ENCODE measurements around the gene RHO.
A peak's percentile ranks its signal among the peaks of the same experiment; 100 is the strongest.

The RHO gene

DNA sequence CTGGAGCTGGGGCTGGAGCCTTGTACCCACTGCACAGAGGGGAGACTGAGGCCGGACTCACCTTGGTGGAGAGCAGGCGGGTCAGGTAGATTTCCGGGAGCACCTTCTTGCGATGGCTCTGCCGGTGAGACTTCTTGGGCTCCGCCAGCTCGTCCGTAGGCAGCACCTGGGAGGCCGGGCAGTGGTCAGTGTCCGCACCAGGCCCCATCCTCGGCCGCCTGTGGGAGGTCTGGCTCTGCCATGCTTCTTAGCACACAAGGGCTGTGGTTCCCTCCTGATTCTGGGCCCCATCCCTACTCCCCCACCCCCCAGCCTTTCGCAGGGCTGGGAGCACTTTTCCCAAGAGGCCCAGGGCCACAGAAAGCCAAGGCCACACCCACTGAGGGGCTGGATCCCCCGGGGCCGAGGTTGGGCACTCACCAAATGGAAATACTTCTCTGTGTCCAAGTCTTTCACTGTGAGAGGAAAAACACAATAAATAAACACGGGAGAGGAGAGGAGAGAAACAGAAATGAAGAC lies 31.9 kb downstream of the RHO start:
- no peak for DNase-seq (ENCODE audit: low read depth)

DNA sequence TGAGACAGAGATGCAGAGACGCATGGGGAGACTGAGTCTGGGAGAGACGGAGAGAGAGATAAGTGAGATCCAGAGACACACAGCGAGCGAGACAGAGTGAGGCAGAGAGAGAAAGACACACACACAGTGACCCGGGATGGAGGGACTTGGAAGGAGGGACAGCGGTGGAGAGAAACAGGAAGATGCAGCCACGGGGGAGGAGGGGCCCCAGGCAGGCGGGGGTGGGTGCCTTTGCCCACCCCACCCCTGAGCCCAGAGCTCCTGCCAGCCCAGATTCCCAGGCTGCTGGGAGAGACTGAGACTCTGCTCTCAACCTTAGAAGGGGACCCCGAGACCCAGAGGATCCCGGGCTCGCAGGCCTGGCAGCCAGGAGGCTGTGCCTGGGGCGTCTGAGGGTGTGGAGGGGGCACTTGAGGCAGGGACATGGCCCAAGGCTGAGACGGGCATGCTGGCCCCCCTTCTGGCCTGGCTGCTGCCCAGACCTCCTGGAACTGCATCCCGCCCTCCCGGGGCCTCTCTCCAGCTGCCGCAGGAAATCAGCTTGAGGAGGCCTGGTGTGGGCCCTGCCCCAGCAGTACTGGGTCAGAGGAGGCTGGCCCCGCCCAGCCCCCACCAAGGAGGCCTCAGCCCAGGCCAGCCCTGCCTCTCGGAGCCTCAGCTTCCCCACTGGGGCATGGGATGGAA lies 32.6 kb downstream of the RHO start:
- DNase-seq (ENCODE audit: low read depth), result no peak

DNA sequence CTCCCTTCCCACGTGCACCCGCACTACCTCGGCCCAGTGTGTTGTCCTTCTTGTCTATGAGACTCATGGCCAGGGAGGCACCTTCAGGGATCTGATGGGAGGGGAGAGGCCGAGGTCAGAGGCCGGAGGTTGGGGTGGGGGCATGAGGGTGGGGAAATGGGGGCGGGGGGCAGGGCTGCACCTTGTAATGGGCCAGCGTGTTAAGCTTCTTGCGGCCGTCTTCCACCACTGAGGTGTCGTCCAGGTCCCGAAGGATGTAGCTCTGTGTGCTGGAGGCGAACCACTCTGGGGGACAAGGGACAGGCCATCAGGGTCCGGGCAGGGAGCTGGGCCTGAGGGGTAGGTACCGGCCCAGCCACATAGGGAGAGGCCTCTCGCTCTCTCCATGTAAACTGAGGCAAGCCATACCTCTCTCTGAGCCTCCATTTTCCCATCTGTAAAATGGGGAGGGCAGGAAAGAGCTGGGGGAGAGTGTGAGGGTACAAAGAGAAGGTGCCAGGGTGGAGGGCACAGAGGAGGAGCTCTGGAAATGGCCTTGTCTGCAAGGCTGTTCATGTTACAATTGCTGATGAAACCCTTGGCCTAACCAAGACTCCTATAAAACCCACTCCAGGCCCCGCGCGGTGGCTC lies 33.3 kb downstream of the RHO start:
- DNase-seq (ENCODE audit: low read depth), result no peak

DNA sequence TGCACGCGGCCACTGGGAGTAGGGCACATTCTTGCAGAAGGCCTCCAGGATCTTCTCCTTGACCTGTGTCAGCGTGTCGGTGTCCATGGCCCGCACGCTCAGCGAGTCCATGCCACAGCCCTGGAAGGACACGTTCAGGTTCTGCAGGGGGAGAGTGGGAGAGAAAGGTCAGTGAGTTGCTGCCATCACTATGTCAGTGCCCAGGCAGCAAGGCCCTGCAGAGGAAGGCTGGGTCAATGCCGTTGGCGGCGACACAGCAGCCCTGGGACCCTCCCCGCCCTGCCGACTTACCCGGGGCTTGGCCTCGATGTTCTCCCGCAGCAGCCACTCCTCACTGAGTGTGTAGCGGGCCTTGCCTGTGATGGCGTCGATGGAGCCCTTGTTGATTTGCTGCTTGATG lies 34.4 kb downstream of the RHO start:
- no peak for DNase-seq (ENCODE audit: low read depth)

DNA sequence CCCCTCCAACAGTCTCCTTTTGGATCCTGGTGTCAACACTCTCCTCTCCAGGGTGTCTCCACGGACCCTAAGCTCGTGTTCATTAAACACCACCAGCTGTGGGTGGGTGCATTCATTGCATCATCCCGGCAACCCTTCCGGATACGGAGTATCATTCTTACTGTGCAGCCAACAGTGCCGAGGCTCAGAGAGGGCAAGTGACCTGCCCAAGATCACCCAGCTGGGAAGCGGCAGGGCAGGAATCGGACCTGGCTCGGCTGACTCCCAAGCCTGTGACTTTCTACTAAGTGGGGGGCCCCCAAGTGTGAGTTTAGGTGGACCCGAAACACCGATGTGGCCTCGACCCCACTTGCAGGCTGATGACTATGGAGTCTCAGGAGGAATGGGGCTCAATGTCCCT lies 34.9 kb downstream of the RHO start:
- no peak for DNase-seq (ENCODE audit: low read depth)

DNA sequence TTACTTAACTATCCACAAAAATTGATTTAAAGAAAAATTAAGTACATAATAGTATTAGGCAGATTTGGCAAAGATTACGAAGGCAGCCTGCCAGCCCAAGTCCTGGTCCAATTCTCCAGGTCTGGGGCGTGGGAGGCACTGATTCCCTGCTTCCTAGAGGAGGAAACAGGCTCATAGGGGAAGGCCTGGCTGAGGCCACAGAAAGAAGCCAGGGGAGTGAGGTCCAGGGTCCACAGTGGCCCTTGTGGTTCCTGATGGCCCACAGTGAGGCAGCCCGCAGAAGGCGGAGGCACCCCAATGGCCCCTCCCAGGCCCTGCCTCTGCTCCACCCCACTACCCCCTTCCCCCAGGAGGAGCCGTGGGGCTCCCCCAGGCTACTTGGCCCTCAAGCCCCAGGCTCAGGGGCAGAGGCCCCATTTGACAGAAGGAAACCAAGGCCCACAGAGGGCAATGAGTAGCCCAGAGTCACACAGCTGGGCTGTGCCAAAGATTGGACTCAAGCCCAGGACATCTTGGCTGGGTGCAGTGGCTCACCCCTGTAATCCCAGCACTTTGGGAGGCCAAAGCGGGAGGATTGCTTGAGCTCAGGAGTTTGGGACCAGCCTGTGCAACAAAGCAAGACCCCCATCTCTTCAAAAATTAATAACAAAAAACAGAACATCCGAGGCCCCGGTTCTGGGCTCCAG lies 35.6 kb downstream of the RHO start:
- DNase-seq (ENCODE audit: low read depth), result no peak

DNA sequence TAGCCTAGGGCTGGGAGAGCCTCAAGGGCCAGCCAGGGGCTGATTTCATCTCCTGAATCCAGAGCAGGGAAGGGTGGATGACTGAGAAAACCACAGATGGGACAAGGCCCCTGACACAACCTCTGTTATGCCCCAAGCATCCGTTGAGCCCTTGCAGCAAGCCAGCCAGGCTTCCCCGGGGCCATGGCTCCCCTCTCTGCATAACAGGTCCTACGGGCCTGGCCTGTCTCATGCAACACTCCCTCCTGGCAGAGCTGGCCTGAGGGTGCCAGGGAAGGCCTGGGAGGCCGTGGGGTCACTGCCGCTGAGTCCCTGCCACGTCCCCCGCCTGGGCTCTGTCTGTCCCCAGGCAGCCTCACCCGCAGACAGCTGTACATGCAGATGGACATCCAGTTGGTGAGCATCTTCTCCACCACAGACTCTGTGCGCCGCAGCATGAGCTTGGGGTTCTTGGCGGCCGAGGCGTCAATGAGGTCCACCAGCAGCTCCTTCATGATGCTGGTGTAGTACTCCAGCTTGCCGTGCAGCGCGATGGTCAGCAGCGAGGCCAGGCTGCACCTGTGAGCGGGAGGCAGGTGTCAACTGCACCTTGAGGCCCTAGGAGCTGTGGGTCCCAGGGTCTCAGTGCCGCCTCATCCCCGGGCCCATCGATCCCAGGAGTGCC lies 36.7 kb downstream of the RHO start:
- no peak for DNase-seq (ENCODE audit: low read depth)

DNA sequence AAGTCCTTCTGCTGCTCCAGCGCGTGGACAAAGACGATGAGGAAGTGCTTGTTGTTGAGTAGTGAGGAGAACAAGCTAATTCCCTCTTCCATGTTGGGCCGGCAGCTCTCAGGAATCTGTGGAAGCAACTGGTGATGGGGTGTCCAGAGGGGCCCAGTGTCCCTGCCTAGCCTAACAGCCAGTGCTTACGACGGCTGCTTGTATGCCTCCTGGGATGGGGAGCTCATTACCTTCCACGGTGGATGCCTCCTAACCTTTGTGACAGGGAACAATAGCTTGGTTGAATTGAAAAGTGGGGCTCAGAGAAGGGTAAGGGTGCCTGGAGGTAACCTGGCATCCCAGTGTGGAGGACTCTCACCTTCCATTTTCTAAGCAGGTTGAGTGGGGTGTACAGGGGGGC lies 37.5 kb downstream of the RHO start:
- no peak for DNase-seq (ENCODE audit: low read depth)

DNA sequence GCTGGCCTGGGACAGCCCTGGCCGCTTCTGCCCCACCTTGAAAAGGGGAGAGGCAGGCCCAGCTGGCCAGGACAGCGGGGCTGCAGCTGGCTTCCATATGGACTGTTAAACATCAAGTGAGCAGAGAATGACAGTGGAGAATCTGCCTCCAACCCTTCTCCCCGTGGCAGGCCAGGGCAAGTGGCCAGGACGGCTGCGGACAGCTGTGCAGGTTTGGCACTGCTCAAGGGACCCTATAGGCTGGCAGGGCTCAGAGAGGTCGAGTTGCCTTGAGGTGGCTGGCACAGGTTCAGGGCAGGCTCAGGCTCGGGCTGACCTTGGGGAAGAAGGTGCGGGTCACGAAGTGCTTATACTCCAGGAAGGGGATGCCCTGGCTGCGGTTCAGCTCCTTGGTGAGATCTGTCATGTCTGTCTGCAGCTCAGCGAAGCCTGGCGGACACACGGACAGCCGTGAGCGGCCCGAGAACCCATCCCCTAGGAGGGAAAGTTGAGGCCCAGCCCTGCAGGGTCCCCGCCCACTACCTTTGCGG lies 38.8 kb downstream of the RHO start:
- DNase-seq (ENCODE audit: low read depth), result no peak

DNA sequence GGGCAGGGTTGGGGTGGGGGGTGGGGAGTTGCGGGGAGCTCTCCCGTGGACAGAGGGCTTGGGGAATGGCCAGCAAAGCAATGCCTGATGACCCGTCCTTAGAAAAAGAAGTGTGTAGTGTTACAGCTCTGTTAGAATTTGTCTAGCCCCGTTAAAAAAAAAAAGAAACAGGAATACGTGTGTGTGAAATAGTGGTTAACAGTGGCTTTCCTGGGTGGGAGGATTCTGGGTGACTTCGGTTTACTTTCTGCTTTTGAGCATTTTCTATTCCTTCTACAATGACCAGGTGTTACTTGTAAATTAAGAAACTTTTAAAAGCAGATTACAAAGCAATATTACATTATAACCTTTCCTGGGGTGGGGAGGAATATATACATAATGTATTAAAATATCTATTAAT lies 39.5 kb downstream of the RHO start:
- no peak for DNase-seq (ENCODE audit: low read depth)

DNA sequence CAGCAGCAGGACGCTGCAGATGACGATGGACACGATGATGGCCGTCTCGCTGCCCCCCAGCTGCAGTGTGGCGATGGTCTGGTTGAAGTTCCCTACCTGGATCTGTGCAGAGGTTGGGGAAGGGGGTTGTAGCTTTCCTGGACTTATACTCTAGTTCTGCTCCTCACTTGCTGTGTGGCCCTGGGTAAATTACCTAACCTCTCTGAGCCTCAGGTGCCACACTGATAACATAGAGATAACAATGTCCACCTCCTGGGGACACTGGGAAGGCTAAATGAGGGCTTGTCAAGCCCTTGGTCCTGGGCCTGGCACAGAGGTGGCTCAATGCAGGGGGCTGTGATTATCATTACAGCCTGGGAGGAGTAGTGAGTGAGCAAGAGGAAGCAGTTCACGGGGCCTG lies 41.4 kb downstream of the RHO start:
- DNase-seq (ENCODE audit: low read depth), result no peak

DNA sequence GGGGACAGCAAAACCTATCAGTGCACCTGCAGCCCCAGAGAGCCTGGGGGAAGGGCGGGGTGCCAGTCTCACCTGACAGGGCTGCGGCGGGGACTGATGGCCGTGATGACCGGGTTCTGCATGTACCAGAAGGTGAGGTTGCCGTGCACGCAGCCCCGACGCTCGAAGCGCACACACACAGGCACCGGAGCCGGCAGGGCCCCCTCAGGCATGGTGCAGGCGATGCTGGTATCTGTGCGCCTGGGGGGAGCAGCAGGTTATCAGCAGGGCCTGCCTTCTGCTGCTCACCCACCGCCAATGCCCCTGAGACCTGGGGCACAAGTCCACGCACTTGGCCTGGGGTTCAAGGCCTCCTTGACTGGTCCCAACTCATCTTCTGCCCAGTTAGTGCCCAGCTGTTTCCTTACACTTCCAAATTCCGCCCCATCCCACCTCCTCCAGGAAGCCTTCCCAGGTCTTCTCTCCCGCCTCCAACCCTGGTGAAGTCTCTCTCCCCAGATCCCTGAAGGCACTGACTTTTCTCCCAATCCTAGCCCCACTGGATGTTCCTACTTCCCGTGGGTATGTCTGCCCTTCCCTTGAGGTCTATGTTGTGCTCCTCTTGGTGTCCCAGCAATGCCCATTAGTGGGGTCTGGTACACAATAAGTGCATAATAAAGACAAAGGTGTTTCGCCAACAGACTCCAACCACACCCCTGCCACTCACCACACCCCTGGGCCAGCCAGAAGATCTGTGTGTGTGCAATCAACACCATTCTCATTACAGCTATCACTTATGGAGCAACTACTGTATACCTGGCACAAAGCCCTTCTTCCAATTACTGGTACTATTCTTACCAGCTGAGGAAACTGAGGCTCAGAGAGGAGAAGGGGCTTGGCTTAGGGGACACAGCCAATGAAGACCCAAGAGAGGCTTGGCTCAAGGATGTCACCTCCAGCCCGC lies 43.4 kb downstream of the RHO start:
- DNase-seq (ENCODE audit: low read depth), result no peak

DNA sequence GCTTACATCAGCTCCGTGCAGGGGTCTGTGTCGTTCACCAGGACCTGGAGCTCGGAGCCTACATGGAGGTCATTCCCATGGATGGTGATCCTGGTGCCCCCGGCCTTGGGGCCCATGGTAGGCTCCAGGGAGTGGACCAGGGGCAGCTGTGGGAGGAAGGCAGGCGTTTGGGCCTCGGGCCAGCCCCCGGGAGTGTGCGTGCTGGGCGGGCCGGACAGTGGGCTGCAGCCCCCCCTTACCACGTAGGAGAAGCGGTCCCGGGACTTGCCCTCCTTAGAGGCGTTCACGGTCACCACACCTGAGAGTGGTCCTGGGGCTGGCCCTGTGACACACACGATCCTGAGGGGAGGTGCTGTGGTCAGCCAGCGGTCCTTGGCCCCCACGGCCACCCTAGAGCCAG lies 44.2 kb downstream of the RHO start:
- no peak for DNase-seq (ENCODE audit: low read depth)

DNA sequence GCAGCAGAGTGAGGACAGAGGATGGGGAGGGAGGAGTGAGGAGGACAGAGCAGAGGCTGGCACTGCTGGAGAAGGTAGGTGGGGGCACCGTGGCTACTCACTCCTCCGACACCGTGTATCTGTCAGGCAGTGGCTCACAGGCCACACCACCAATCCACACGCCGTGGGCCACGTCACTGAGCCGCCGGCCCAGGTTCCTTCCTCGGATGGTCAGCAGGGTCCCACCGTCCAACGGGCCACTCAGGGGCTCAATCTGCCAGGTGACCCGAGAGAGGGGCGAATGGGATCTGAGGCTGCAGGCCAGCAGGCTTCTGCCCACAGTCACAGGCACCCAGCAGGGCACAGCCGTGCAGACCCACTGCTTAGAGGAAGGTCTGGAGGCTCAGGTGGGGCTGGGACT lies 45.1 kb downstream of the RHO start:
- DNase-seq (ENCODE audit: low read depth), result no peak

DNA sequence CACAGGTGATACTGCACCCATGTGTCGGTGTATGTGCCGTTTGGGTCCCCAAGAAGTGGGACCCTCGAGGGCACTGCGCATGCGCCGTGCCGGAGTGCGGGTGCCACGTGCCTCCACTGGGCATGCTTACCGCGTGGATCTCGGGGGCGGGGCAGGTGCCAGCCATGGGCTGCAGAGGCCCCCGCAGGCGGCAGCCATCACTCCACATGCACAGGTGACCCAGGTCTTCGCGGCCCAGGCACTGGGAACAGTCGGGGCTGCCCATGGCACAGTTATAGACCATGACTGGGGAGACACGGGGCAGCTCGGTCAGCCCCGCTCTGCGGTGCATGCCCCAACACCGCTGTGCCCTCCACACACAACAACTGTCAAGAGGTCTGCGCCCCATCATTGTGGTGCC lies 45.8 kb downstream of the RHO start:
- no peak for DNase-seq (ENCODE audit: low read depth)

DNA sequence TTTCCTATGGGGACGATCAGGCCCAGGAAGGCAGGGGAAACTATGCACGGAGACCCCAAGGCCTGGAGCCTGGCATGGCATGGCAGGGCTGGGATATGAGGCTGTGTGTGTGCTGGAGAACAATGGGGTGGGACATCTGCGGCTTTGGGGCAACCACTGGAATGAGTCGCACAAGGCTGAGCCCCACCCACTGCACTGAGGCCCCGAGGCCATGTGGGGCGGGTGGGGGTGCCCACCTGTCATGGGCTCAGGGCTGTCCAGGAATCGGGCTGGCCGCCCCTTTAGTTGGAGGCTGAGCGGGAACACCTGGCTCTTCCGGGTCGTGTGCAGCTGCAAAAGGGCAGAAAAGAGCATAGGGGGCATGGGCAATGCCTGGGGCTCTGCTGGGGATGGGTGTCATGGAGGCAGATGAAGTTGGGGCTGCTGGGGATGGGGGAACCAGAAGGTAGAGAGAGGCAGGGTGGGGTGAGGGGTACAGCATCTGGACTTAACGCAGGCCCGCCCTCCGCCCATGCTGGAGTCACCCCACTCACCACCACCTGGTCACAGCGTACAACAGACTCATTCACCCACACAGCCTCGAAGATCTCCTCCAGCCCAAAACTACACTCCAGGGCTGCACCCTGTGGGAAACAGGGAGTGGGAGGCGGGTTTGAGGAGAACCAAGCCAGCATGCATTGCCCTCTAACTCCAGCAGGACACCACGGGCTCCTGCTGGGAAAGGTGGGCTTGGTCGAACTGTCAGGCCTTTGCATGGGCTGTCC lies 47.0 kb downstream of the RHO start:
- DNase-seq (ENCODE audit: low read depth), result no peak

DNA sequence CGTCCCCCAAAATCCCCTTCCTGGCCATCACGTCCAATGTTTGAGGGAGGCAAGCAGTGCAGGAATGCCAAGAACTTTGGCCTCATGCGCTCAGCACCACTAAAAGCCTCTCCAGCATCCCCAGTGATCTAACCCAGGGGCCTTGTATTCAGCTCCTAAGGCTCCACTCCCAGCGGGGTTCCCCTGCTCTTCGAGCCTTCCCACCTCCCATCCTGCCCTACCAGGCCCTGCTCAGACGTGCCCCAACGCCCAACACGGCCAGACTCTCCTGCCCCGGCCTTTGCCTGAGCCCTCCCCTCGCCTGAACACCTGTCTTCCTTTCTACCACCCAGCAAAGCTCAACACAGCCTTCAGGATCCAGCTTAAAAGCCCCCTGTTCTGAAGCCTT lies 47.6 kb downstream of the RHO start:
- no peak for DNase-seq (ENCODE audit: low read depth)

DNA sequence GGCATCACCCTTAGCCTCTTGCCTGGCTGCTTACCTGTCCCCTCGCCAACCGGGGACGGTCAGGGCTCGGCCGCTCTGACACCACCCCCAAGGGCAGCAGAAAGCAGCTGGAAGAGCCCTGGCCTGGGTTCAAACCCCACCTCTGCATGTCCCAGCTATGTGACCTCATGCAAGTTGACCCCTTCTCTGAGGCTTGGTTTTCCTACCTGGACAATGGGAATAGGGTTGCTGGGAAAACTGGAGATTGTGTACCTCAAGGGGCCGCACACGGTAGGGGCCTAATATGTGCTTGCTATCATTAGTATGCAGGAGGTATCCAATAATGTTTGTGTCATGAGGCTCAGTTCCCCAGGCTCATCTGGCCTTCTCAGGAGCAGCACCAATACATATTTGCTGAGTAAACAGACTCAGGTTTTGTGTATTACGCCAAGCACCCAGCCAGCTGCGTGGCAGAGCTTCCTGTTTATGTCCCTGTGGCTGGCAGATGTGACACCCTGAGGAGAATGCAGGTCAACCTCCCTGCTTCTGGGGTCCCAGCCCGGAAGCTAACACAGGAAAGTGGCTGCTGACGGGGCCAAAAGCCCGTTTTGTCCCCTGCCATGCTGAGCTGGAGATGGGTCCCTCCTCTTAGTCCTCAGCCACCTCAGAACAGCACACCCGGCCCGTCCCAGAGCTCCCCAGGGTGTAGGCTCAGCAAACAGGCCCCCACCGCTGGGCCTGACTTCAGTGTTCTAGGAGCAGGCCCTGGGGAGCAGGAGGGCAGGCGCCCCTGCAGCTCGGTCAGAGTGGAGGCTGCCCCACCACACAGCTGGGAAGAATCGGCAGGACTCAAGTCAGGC lies 48.3 kb downstream of the RHO start:
- DNase-seq (ENCODE audit: low read depth), result peak; percentile 21

DNA sequence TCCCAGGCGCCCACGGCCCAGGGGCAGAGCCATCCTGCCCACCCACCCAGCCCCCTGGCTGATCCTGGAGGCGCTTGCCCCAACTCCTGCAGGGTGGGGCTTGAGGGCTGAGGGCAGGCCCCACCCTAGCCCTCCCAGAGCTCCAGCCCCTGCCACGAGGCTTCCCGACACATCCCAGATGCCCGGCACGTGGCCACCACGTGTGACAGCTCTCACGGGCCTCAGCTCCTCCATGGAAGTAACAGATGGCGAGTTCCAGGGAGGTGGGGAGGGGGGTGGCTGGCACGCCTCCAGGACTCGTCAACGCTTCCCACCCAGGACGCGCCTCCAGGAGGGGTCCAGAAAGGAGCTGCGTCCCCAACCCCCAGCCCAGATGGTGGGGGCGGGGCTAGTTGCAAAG lies 48.9 kb downstream of the RHO start:
- no peak for DNase-seq (ENCODE audit: low read depth)

Measured in activated T-cell treated with anti-CD3 and anti-CD28 coated beads for 24 hours (primary cell).